ENCODE measurements around the gene RALA. TPM values are rescaled to one million over a fixed set of nuclear protein-coding genes. Genes with fewer than 3 reads are reported as not detected.

Gene RALA
- total RNA-seq, 1 experiment from 2014 or later: 13.8 TPM

- Histone ChIP-seq H4K20me1 (ENCODE audit: insufficient read depth, low read depth, low read length) (no peaks in the 10 kb centered on the region), H3K27ac (ENCODE audit: low read length) (no peak overlapping the region), H2AFZ (ENCODE audit: low read length) (no peak overlapping the region), H3K4me1 (ENCODE audit: low read length) (no peaks in the 10 kb centered on the region), H3K9ac (ENCODE audit: low read length) (no peak overlapping the region), H3K4me2 (ENCODE audit: low read depth, low read length, poor library complexity, severe bottlenecking) (no peak overlapping the region), H3K27me3 (ENCODE audit: low read length) (0 out of 2 replicates have a peak, but pooled peaks cover 4% of the 10 kb centered on the region), H3K4me3 (ENCODE audit: low read length) (no peak overlapping the region), H3K79me2 (ENCODE audit: low read length) (no peaks in the 10 kb centered on the region), H3K36me3 (ENCODE audit: insufficient read depth, low read length) (no peaks in the 10 kb centered on the region), H3K9me2 (replicated peaks; ENCODE audit: insufficient read depth, low read length) (no peaks in the 10 kb centered on the region), H3K9me3 (ENCODE audit: low read length) (no peaks in the 10 kb centered on the region)
- DNase-seq: no peak
Observed at GRCh38 chr7:39606941-39607340, 16.4 kb upstream of the RALA start.

- Histone ChIP-seq H3K36me3 (ENCODE audit: insufficient read depth, low read length) (no peaks in the 10 kb centered on the region), H3K4me2 (ENCODE audit: low read depth, low read length, poor library complexity, severe bottlenecking) (no peak overlapping the region), H3K79me2 (ENCODE audit: low read length) (no peaks in the 10 kb centered on the region), H3K9ac (ENCODE audit: low read length) (no peak overlapping the region), H2AFZ (ENCODE audit: low read length) (no peak overlapping the region), H3K27me3 (ENCODE audit: low read length) (0 out of 2 replicates have a peak, but pooled peaks cover 4% of the 10 kb centered on the region), H3K9me3 (ENCODE audit: low read length) (no peaks in the 10 kb centered on the region), H3K9me2 (replicated peaks; ENCODE audit: insufficient read depth, low read length) (no peaks in the 10 kb centered on the region), H3K4me3 (ENCODE audit: low read length) (no peak overlapping the region), H3K27ac (ENCODE audit: low read length) (no peak overlapping the region), H4K20me1 (ENCODE audit: insufficient read depth, low read depth, low read length) (no peaks in the 10 kb centered on the region), H3K4me1 (ENCODE audit: low read length) (no peaks in the 10 kb centered on the region)
- no peak for DNase-seq
Observed at GRCh38 chr7:39607865-39608264, 15.5 kb upstream of the RALA start.

- Histone ChIP-seq H3K9me3 (ENCODE audit: low read length) (no peaks in the 10 kb centered on the region), H3K27me3 (ENCODE audit: low read length) (0 out of 2 replicates have a peak, but pooled peaks cover 4% of the 10 kb centered on the region), H3K9me2 (replicated peaks; ENCODE audit: insufficient read depth, low read length) (no peaks in the 10 kb centered on the region), H2AFZ (ENCODE audit: low read length) (no peak overlapping the region), H3K4me2 (ENCODE audit: low read depth, low read length, poor library complexity, severe bottlenecking) (no peak overlapping the region), H3K27ac (ENCODE audit: low read length) (no peak overlapping the region), H3K4me1 (ENCODE audit: low read length) (no peaks in the 10 kb centered on the region), H3K36me3 (ENCODE audit: insufficient read depth, low read length) (no peaks in the 10 kb centered on the region), H4K20me1 (ENCODE audit: insufficient read depth, low read depth, low read length) (no peaks in the 10 kb centered on the region), H3K9ac (ENCODE audit: low read length) (no peak overlapping the region), H3K79me2 (ENCODE audit: low read length) (no peaks in the 10 kb centered on the region), H3K4me3 (ENCODE audit: low read length) (no peak overlapping the region)
- no peak for DNase-seq
Observed at GRCh38 chr7:39608278-39608677, 15.1 kb upstream of the RALA start.

- H4K20me1 ChIP-seq (ENCODE audit: insufficient read depth, low read depth, low read length): no peaks in the 10 kb centered on the region
- H3K9ac ChIP-seq (ENCODE audit: low read length): no peak overlapping the region
- H3K27me3 ChIP-seq (ENCODE audit: low read length): 0 out of 2 replicates have a peak, but pooled peaks cover 4% of the 10 kb centered on the region
- no peak overlapping the region for H3K27ac ChIP-seq (ENCODE audit: low read length)
- no peak for DNase-seq
- no peak overlapping the region for H3K4me3 ChIP-seq (ENCODE audit: low read length)
- no peaks in the 10 kb centered on the region for H3K79me2 ChIP-seq (ENCODE audit: low read length)
- H3K36me3 ChIP-seq (ENCODE audit: insufficient read depth, low read length): no peaks in the 10 kb centered on the region
- H3K9me2 ChIP-seq (replicated peaks; ENCODE audit: insufficient read depth, low read length): no peaks in the 10 kb centered on the region
- H2AFZ ChIP-seq (ENCODE audit: low read length): no peak overlapping the region
- no peaks in the 10 kb centered on the region for H3K9me3 ChIP-seq (ENCODE audit: low read length)
- H3K4me1 ChIP-seq (ENCODE audit: low read length): no peaks in the 10 kb centered on the region
- no peak overlapping the region for H3K4me2 ChIP-seq (ENCODE audit: low read depth, low read length, poor library complexity, severe bottlenecking)
Observed at GRCh38 chr7:39609113-39609934, 14.0 kb upstream of the RALA start.

- Histone ChIP-seq H4K20me1 (ENCODE audit: insufficient read depth, low read depth, low read length) (no peaks in the 10 kb centered on the region), H3K4me3 (ENCODE audit: low read length) (no peak overlapping the region), H3K79me2 (ENCODE audit: low read length) (no peaks in the 10 kb centered on the region), H3K9me3 (ENCODE audit: low read length) (no peaks in the 10 kb centered on the region), H3K27me3 (ENCODE audit: low read length) (0 out of 2 replicates have a peak, but pooled peaks cover 4% of the 10 kb centered on the region), H3K4me2 (ENCODE audit: low read depth, low read length, poor library complexity, severe bottlenecking) (no peak overlapping the region), H3K9me2 (replicated peaks; ENCODE audit: insufficient read depth, low read length) (no peaks in the 10 kb centered on the region), H2AFZ (ENCODE audit: low read length) (no peak overlapping the region), H3K4me1 (ENCODE audit: low read length) (no peaks in the 10 kb centered on the region), H3K9ac (ENCODE audit: low read length) (no peak overlapping the region), H3K27ac (ENCODE audit: low read length) (no peak overlapping the region), H3K36me3 (ENCODE audit: insufficient read depth, low read length) (no peaks in the 10 kb centered on the region)
- no peak for DNase-seq
Observed at GRCh38 chr7:39609935-39610263, 13.5 kb upstream of the RALA start.

- Histone ChIP-seq H3K9me3 (ENCODE audit: low read length) (no peaks in the 10 kb centered on the region), H3K79me2 (ENCODE audit: low read length) (no peaks in the 10 kb centered on the region), H3K36me3 (ENCODE audit: insufficient read depth, low read length) (no peaks in the 10 kb centered on the region), H3K4me3 (ENCODE audit: low read length) (no peak overlapping the region), H3K4me2 (ENCODE audit: low read depth, low read length, poor library complexity, severe bottlenecking) (no peak overlapping the region), H3K4me1 (ENCODE audit: low read length) (no peaks in the 10 kb centered on the region), H3K9ac (ENCODE audit: low read length) (no peak overlapping the region), H3K27ac (ENCODE audit: low read length) (no peak overlapping the region), H3K27me3 (ENCODE audit: low read length) (no peaks in the 10 kb centered on the region), H4K20me1 (ENCODE audit: insufficient read depth, low read depth, low read length) (no peaks in the 10 kb centered on the region), H2AFZ (ENCODE audit: low read length) (no peak overlapping the region), H3K9me2 (replicated peaks; ENCODE audit: insufficient read depth, low read length) (no peaks in the 10 kb centered on the region)
- DNase-seq: no peak
Observed at GRCh38 chr7:39613577-39613976, 9.8 kb upstream of the RALA start.

- Histone ChIP-seq H3K4me1 (ENCODE audit: low read length) (no peaks in the 10 kb centered on the region), H3K27ac (ENCODE audit: low read length) (no peak overlapping the region), H3K9me3 (ENCODE audit: low read length) (no peaks in the 10 kb centered on the region), H4K20me1 (ENCODE audit: insufficient read depth, low read depth, low read length) (no peaks in the 10 kb centered on the region), H3K27me3 (ENCODE audit: low read length) (no peaks in the 10 kb centered on the region), H3K9me2 (replicated peaks; ENCODE audit: insufficient read depth, low read length) (no peaks in the 10 kb centered on the region), H3K79me2 (ENCODE audit: low read length) (no peaks in the 10 kb centered on the region), H3K4me2 (ENCODE audit: low read depth, low read length, poor library complexity, severe bottlenecking) (no peak overlapping the region), H3K9ac (ENCODE audit: low read length) (no peak overlapping the region), H3K4me3 (ENCODE audit: low read length) (no peak overlapping the region), H2AFZ (ENCODE audit: low read length) (no peak overlapping the region), H3K36me3 (ENCODE audit: insufficient read depth, low read length) (no peaks in the 10 kb centered on the region)
- no peak for DNase-seq
Observed at GRCh38 chr7:39614299-39614698, 9.1 kb upstream of the RALA start.

GRCh38 chr7:39615350-39615975, 7.9 kb upstream of the RALA start:
- Histone ChIP-seq H3K4me3 (ENCODE audit: low read length) (no peak overlapping the region), H3K4me1 (ENCODE audit: low read length) (peaks cover under 1% of the 10 kb centered on the region; the same call in 1 of the 2 replicates), H3K9me3 (ENCODE audit: low read length) (no peaks in the 10 kb centered on the region), H3K36me3 (ENCODE audit: insufficient read depth, low read length) (no peaks in the 10 kb centered on the region), H3K9me2 (replicated peaks; ENCODE audit: insufficient read depth, low read length) (no peaks in the 10 kb centered on the region), H3K9ac (ENCODE audit: low read length) (no peak overlapping the region), H3K79me2 (ENCODE audit: low read length) (no peaks in the 10 kb centered on the region), H3K27me3 (ENCODE audit: low read length) (no peaks in the 10 kb centered on the region), H3K4me2 (ENCODE audit: low read depth, low read length, poor library complexity, severe bottlenecking) (no peak overlapping the region), H2AFZ (ENCODE audit: low read length) (no peak overlapping the region), H3K27ac (ENCODE audit: low read length) (no peak overlapping the region), H4K20me1 (ENCODE audit: insufficient read depth, low read depth, low read length) (no peaks in the 10 kb centered on the region)
- DNase-seq: no peak
